ENCODE data around the gene SUB1.

DNA sequence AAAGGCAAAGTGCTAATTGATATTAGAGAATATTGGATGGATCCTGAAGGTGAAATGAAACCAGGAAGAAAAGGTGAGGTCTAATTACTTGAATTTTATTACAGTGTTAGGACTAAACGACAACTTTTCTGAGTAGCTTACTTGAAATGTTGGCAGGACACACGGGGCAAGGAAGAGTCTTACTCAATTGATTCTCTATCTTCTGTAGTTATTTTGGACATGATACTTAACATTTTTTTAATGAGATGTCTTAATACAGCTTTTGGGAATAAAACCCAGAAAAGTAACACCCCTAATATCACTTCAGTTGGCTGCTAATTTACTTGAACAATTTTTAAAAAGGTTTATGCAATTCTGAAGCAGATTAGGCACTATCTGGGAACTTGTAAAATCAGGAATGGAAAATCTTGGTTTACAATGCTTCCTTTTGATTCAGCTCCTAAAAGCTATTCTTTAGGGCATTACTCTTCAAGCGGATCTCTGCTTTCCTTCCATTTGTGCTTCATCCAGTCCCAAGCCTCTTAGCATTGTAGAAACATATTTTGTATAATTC is 13.7 kb downstream of the SUB1 start:
- TF ChIP-seq, protein P1, sequence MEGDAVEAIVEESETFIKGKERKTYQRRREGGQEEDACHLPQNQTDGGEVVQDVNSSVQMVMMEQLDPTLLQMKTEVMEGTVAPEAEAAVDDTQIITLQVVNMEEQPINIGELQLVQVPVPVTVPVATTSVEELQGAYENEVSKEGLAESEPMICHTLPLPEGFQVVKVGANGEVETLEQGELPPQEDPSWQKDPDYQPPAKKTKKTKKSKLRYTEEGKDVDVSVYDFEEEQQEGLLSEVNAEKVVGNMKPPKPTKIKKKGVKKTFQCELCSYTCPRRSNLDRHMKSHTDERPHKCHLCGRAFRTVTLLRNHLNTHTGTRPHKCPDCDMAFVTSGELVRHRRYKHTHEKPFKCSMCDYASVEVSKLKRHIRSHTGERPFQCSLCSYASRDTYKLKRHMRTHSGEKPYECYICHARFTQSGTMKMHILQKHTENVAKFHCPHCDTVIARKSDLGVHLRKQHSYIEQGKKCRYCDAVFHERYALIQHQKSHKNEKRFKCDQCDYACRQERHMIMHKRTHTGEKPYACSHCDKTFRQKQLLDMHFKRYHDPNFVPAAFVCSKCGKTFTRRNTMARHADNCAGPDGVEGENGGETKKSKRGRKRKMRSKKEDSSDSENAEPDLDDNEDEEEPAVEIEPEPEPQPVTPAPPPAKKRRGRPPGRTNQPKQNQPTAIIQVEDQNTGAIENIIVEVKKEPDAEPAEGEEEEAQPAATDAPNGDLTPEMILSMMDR (conservative IDR thresholded peaks at IDR 0.05; ENCODE audit: low read depth, low read length) = no peak
- no peak for TF ChIP-seq EZH2 (IDR thresholded peaks at IDR 0.05; ENCODE audit: borderline replicate concordance, low read depth, low read length, poor library complexity, severe bottlenecking)

Data from A673 (cell line).